Vagina (tissue), 2 donors: ENCODE results near the gene COL24A1.

ENCODE experiments used
- POLR2A ChIP-seq, 2 donors: fragments of 450-650 bp; IDR thresholded peaks; one replicate each; pipeline ENCODE4 v1.6.1; 2017; ENCODE audit warnings: antibody characterized with exemption in 2 of 2, mild to moderate bottlenecking in 2 of 2, moderate library complexity in 2 of 2
- POLR2AphosphoS5 ChIP-seq, 2 donors: sonication (generic); formaldehyde crosslinking; IDR thresholded peaks; one replicate each; pipeline ENCODE4 v1.9.0; 2017; ENCODE audit warnings: antibody characterized with exemption in 2 of 2, mild to moderate bottlenecking in 2 of 2, low read depth in 1 of 2; ENCODE audit not compliant: insufficient read depth in 1 of 2
- TF ChIP-seq, protein P1 (sequence below), 3 experiments: fragments of 450-650 bp in 2 of 3; fragments of 200-600 bp in 1 of 3; sonication (generic) in 1 of 3; IDR thresholded peaks; one replicate each; pipeline ENCODE4 v1.5.1; 2017 to 2019; ENCODE audit warnings: antibody characterized with exemption in 3 of 3, mild to moderate bottlenecking in 2 of 3, moderate library complexity in 2 of 3

DNA sequence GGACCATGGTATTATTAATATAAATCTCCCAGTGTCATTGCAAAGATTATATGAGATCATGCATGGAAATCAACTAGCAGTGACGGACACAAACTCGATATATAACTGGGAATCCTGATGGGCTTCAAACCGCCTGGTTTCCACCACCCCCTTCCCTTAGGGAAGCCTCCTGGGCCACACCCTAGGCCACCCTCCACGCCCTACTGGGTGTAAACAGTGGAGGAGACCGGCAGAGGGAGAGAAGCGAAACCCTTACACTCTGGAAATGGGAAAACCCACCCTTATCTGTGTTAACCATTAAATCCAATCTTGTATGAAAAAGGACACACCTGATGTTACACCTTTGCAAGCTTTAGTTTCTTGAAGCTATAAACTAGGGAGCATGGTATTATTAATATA lies 447.7 kb downstream of the COL24A1 start:
- TF ChIP-seq, protein P1, sequence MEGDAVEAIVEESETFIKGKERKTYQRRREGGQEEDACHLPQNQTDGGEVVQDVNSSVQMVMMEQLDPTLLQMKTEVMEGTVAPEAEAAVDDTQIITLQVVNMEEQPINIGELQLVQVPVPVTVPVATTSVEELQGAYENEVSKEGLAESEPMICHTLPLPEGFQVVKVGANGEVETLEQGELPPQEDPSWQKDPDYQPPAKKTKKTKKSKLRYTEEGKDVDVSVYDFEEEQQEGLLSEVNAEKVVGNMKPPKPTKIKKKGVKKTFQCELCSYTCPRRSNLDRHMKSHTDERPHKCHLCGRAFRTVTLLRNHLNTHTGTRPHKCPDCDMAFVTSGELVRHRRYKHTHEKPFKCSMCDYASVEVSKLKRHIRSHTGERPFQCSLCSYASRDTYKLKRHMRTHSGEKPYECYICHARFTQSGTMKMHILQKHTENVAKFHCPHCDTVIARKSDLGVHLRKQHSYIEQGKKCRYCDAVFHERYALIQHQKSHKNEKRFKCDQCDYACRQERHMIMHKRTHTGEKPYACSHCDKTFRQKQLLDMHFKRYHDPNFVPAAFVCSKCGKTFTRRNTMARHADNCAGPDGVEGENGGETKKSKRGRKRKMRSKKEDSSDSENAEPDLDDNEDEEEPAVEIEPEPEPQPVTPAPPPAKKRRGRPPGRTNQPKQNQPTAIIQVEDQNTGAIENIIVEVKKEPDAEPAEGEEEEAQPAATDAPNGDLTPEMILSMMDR (IDR thresholded peaks at IDR 0.05) = no peak
- TF ChIP-seq POLR2AphosphoS5 (IDR thresholded peaks at IDR 0.05; ENCODE audit: insufficient read depth in 1 of 2, low read depth in 1 of 2) = no peak
- TF ChIP-seq POLR2A (IDR thresholded peaks at IDR 0.05) = no peak
